GM19043 (cell line): Measurements from ENCODE around the gene ELMOD3.
"Not testable (repeated sequence)": the region's sequence is repeated elsewhere in the genome, so short reads cannot be mapped to it uniquely, and the experiment has no call there.

ENCODE experiments used
- ATAC-seq: cut with Tn5 transposase; IDR thresholded peaks from one replicate; pipeline ENCODE4 v1.9.1; 2021; ENCODE audit warnings: low read depth; ENCODE audit not compliant: unreplicated experiment

ELMOD3 gene

GRCh38 chr2:85438201-85439024 lies 83.8 kb downstream of the ELMOD3 start:
- no peak for ATAC-seq

DNA sequence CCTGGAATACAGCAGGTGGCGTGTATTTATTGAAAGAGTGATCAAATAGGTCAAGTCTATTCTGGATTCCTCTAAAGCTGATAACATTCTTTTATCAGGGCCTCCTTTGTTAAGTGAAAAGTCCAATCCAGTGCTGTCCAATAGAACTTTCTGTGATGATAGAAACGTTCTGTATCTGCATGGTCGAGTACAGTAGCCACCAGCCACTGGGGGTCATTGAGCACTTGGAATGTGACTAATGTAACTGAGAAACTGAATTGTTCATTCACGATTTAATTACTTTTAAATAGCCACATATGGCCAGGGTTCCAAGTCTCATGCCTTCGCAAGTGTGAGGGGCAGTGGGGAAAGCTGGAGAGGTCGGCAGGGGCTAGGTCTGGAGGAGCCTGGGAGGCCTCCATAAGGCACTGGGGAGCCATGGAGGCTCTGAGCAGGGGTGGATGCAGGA lies 84.5 kb downstream of the ELMOD3 start:
- no peak for ATAC-seq

- ATAC-seq: not testable (repeated sequence)
These were observed 85.0 kb downstream of the ELMOD3 start for GRCh38 chr2:85439569-85439968.

GRCh38 chr2:85439986-85440385 lies 85.4 kb downstream of the ELMOD3 start:
- ATAC-seq: no peak

DNA sequence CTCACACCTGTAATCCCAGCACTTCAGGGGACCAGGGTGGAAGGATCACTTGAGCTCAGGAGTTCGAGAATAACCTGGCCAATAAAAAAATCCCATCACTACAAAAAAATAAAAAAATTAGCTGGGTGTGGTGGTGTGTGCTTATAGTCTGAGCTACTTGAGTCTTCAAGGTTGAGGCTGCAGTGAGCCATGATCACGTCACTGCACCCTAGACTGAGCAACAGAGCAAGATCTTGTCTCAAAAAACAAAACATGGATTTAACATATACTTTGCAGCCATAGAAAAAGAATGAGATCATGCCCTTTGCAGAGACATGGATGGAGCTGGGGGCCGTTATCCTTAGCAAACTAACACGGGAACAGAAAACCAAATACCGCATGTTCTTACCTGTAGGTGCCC lies 86.2 kb downstream of the ELMOD3 start:
- ATAC-seq: no peak
